IPS-18c (cell line): ENCODE data around the gene TNFRSF6B.
A peak's percentile ranks its signal among the peaks of the same experiment; 100 is the strongest.
"Not testable (repeated sequence)": the region's sequence is repeated elsewhere in the genome, so short reads cannot be mapped to it uniquely, and the experiment has no call there.

Experiments used
- H3K4me3 ChIP-seq: 2 replicates; pipeline ENCODE4 v1.7.0; 2013; ENCODE audit warnings: low read depth, mild to moderate bottlenecking, low read length, moderate library complexity; ENCODE audit not compliant: insufficient read depth
- H3K9me3 ChIP-seq: one replicate; pipeline ENCODE4 v1.6.1; 2013; ENCODE audit warnings: mild to moderate bottlenecking, low read length, moderate library complexity; ENCODE audit not compliant: control insufficient read depth, insufficient read depth

Gene TNFRSF6B

GRCh38 chr20:63714858-63715257, 18.4 kb downstream of the TNFRSF6B start:
- Histone ChIP-seq H3K4me3 (no peak overlapping the region), H3K9me3 (no peaks in the 10 kb centered on the region)

DNA sequence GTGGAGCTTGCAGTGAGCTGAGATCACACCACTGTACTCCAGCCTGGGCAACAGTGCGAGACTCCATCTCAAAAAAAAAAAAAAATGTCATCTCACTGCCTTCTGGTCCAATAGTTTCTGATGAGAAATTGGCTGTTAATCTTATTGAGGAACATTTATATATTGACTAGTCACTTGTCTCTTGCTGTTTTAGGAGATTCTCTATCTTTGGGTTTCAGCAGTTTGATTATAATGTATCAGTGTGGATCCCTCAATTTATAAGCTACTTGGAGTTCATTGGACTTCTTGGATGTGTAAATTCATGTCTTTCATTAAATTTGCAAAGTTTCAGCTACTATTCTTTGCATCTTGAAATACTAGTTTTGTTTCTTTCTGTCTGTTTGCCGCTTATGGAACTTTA, 22.5 kb downstream of the TNFRSF6B start:
- Histone ChIP-seq H3K4me3 (no peak overlapping the region), H3K9me3 (no peaks in the 10 kb centered on the region)

DNA sequence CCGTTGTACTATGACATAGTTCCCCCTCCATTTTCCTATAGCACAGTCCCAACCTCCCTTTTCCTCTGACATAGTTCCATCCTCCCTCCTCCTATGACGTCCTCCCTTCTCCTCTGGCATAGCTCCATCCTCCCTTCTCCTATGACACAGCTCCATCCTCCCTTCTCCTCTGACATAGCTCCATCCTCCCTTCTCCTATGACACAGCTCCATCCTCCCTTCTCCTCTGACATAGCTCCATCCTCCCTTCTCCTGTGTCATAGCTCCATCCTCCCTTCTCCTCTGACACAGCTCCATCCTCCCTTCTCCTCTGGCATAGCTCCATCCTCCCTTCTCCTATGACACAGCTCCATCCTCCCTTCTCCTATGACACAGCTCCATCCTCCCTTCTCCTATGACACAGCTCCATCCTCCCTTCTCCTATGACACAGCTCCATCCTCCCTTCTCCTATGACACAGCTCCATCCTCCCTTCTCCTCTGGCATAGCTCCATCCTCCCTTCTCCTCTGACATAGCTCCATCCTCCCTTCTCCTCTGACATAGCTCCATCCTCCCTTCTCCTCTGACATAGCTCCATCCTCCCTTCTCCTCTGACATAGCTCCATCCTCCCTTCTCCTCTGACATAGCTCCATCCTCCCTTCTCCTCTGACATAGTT, 26.6 kb downstream of the TNFRSF6B start:
- H3K9me3 ChIP-seq, H3K4me3 ChIP-seq: not testable (repeated sequence)

GRCh38 chr20:63730189-63730733, 33.8 kb downstream of the TNFRSF6B start:
- not testable (repeated sequence) for H3K9me3 ChIP-seq, H3K4me3 ChIP-seq

GRCh38 chr20:63731410-63731809, 35.0 kb downstream of the TNFRSF6B start:
- no peaks in the 10 kb centered on the region for H3K9me3 ChIP-seq
- H3K4me3 ChIP-seq, result no peak overlapping the region

- Histone ChIP-seq H3K9me3 (no peaks in the 10 kb centered on the region), H3K4me3 (no peak overlapping the region)
These were observed 36.0 kb downstream of the TNFRSF6B start for GRCh38 chr20:63732118-63733095.

- H3K9me3 ChIP-seq, result no peaks in the 10 kb centered on the region
- H3K4me3 ChIP-seq, result no peak overlapping the region
These were observed 36.7 kb downstream of the TNFRSF6B start for GRCh38 chr20:63733117-63733516.

DNA sequence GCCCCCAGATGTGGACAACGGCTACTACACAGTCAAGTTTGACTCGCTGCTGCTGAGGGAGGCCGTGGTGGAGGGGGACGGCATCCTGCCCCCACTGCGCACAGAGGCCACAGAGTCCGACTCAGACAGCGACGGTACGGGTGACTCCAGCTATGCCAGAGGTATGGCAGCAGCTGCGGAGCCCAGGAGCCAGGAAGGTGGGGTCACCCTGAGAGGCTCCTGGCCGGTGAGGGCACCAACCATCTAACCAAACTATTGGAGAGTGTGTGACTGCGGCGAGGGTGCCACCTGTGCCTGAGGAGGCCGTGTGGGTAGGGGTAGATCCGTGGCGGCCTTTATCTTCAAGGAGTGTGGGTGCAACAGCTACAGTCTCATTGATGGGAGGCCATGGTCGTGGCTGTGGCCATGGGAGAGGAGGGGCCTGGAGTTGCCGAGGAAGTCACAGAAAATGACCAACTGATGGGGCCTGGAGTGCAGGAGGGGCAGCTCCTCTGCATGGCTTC, 37.2 kb downstream of the TNFRSF6B start:
- Histone ChIP-seq H3K9me3 (no peaks in the 10 kb centered on the region), H3K4me3 (no peak overlapping the region)

GRCh38 chr20:63734111-63734945, 37.9 kb downstream of the TNFRSF6B start:
- Histone ChIP-seq H3K9me3 (no peaks in the 10 kb centered on the region), H3K4me3 (no peak overlapping the region)

- H3K4me3 ChIP-seq, result no peak overlapping the region
- no peaks in the 10 kb centered on the region for H3K9me3 ChIP-seq
These were observed 38.8 kb downstream of the TNFRSF6B start for GRCh38 chr20:63734946-63735858.

GRCh38 chr20:63735859-63736718, 39.6 kb downstream of the TNFRSF6B start, which contains the start of gene LIME1:
LIME1 (plus strand) TSS chr20:63736664; CDS start chr20:63737550, 886 bp downstream.
- Histone ChIP-seq H3K9me3 (no peaks in the 10 kb centered on the region), H3K4me3 (no peak within 1 kb of the TSS)

DNA sequence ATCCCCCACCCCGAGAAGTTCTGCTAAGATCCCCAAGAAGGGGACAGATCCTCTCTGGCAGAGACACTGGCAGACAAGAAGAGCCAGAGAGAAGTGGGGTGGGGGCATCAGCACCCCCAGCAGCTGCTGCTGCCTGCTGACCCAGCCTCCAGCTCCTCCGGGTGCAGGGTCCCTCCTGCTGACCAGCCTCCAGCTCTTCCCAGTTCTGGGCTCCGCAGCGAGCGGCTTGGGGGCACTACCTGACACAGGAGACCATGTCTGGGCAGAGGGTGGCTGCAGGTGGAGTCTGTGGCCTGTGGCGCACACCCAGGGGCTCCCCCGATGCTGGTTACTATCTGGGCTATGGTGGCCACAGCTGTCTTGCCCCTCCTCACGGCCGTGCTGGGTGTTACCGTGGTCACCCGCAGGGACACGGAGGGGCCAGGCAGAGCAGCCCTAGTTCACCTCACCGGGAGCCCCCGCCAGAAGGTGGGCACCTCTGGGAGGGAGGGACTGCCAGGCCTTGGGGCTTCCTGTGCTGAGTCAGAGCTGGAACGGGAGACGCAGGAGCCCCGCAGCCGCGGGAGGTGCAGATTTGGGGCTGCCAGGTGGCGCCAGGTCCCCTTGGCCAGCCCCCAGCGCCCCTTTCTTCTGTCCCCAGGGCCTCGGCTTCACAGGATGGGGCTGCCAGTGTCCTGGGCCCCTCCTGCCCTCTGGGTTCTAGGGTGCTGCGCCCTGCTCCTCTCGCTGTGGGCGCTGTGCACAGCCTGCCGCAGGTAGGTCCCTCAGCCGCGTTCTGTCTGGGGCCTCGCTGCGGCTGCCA, 40.6 kb downstream of the TNFRSF6B start:
- no peak overlapping the region for H3K4me3 ChIP-seq
- no peaks in the 10 kb centered on the region for H3K9me3 ChIP-seq

DNA sequence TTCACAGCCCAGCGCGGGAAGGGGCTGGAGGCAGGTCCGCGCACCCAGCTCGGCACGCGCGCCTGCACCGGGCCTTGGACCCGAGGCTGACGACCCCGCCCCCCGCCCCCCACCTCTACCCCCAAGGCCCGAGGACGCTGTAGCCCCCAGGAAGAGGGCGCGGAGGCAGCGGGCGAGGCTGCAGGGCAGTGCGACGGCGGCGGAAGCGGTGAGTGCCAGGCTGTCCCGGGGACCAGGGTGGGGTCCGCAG, 41.2 kb downstream of the TNFRSF6B start:
- no peaks in the 10 kb centered on the region for H3K9me3 ChIP-seq
- H3K4me3 ChIP-seq, result no peak overlapping the region; the same call in 1 of the 2 replicates

DNA sequence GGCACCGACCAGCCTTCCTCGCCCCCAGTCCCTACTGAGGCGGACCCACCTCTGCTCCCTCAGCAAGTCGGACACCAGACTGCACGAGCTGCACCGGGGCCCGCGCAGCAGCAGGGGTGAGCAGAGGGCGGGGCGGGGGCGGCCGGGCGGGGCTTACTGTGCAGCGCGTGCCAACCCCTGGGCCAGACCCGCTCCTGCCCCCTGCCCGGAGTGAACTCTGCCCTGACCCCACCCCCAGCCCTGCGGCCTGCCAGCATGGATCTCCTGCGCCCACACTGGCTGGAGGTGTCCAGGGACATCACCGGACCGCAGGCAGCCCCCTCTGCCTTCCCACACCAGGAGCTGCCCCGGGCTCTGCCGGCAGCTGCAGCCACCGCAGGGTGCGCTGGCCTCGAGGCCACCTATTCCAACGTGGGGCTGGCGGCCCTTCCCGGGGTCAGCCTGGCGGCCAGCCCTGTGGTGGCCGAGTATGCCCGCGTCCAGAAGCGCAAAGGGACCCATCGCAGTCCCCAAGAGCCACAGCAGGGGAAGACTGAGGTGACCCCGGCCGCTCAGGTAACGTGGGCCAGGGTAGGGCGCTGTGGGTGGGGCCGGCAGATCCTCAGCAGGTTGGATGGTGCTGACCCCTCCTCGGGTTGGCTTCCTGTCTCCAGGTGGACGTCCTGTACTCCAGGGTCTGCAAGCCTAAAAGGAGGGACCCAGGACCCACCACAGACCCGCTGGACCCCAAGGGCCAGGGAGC, 41.7 kb downstream of the TNFRSF6B start:
- Histone ChIP-seq H3K4me3 (peak overlapping the region; percentile 56; the same call in 1 of the 2 replicates), H3K9me3 (no peaks in the 10 kb centered on the region)
